ENCODE results near the gene ZBTB26.
A peak's percentile ranks its signal among the peaks of the same experiment; 100 is the strongest.

ZBTB26 gene

GRCh38 chr9:122931226-122932121, at the start of gene ZBTB26:
ZBTB26 (minus strand) TSS chr9:122931512; CDS start chr9:122919934, 11,578 bp downstream.
- DNase-seq = peak; percentile 75

GRCh38 chr9:122978601-122979000, 47.3 kb upstream of the ZBTB26 start:
- no peak for DNase-seq

- no peak for DNase-seq
Observed at GRCh38 chr9:122975196-122975595, 43.9 kb upstream of the ZBTB26 start.

GRCh38 chr9:122961139-122961538, 29.8 kb upstream of the ZBTB26 start:
- DNase-seq = no peak

- no peak for DNase-seq
Observed at GRCh38 chr9:122955961-122956360, 24.6 kb upstream of the ZBTB26 start.

GRCh38 chr9:122954253-122954691, 23.0 kb upstream of the ZBTB26 start:
- no peak for DNase-seq

GRCh38 chr9:122951056-122951455, 19.7 kb upstream of the ZBTB26 start:
- DNase-seq = no peak

- DNase-seq = no peak
Observed at GRCh38 chr9:122950263-122950662, 19.0 kb upstream of the ZBTB26 start.

GRCh38 chr9:122949696-122950095, 18.4 kb upstream of the ZBTB26 start:
- no peak for DNase-seq

- DNase-seq = no peak
Observed at GRCh38 chr9:122948313-122948712, 17.0 kb upstream of the ZBTB26 start.

- DNase-seq = no peak
Observed at GRCh38 chr9:122946461-122947005, 15.2 kb upstream of the ZBTB26 start.

- no peak for DNase-seq
Observed at GRCh38 chr9:122944960-122945888, 13.9 kb upstream of the ZBTB26 start.

- DNase-seq = no peak
Observed at GRCh38 chr9:122941582-122942234, 10.4 kb upstream of the ZBTB26 start.

- DNase-seq = peak; percentile 96
Observed at GRCh38 chr9:122940749-122941581, 9.7 kb upstream of the ZBTB26 start, which contains the start of gene RABGAP1. RABGAP1 (plus strand) TSS chr9:122941020; CDS start chr9:122957060, 16,040 bp downstream.

- no peak for DNase-seq
Observed at GRCh38 chr9:122940454-122940748, 9.1 kb upstream of the ZBTB26 start.

GRCh38 chr9:122939601-122940000, 8.3 kb upstream of the ZBTB26 start:
- no peak for DNase-seq

- DNase-seq = no peak
Observed at GRCh38 chr9:122936883-122937282, 5.6 kb upstream of the ZBTB26 start.

- no peak for DNase-seq
Observed at GRCh38 chr9:122936464-122936863, 5.2 kb upstream of the ZBTB26 start.

GRCh38 chr9:122930541-122931225, 629 bp downstream of the ZBTB26 start:
- DNase-seq = no peak

- DNase-seq = no peak
Observed at GRCh38 chr9:122929796-122930354, 1.4 kb downstream of the ZBTB26 start.

GRCh38 chr9:122923947-122924346, 7.4 kb downstream of the ZBTB26 start:
- no peak for DNase-seq
